Activated naive CD8-positive, alpha-beta T cell treated with anti-CD3 and anti-CD28 coated beads, Interleukin-2, amount 50 U/mL, for 16 hours (primary cell): ENCODE results near the gene MAOB.

Experiments
- DNase-seq: peaks from one replicate; pipeline ENCODE4 v3.0.0-alpha.2; 2020; ENCODE audit warnings: low read depth, low spot score

Gene MAOB

DNA sequence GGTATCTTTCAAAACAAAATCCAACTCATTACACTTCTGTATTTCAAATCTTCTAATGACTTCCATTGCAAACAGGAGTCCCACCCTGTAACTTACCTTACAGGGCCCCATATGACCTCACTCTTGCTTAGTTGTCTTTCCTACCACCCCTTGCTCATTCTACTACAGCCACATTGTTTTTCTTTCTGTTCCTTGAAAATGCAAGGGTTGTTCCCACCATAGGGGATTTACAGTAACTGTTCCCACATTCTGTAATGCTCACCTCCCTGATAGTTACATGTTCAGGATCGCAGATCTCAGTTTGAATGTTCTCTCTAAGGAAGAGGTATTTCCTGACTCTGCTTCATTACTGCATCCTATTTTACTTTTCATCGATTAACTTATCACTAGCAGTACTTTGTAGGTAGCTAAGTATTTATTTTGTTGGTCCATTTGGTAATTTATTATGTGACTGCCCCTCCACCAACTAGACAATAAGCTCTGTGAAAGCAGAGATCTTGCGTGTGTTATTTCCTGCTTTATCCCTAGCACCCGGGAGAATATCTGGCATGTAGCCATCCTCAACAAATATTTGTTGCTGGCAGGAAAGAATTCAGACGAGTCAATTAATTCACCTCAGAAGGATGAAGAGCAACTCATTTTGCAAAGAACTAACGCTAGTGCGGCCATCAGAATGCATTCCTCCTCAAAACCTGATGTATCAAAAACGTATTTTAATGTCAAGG, 21.4 kb downstream of the MAOB start:
- DNase-seq: no peak

DNA sequence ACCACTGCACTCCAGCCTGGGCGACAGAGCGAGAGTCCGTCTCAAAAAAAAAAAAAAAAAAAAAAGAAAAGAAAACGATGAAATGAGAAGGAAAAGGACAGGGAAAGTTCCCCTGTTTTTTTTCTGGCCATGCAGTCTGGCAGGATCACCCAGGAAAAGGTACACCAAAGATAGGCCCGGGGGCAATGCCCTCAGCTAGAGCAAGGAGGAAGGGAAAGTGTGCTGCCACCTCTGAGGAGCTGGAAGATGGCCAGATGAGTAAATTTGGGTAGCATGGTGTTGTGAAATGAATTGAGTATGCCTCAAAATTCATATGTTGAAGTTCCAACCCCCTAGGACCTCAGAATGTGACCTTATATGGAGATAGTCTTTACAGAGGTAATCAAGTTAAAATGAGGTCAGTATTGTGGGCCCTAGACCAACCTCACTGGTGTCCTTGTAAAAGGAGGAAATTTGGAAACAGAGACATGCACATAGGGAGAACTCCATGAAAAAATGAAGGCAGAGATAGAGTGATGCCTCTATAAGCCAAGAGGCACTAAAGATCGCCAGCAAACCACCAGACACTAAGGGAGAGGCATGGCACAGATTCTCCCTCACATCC, 28.9 kb downstream of the MAOB start:
- DNase-seq: no peak

- DNase-seq: no peak
Observed at GRCh38 chrX:43850629-43851028, 31.6 kb downstream of the MAOB start.

- no peak for DNase-seq
Observed at GRCh38 chrX:43849173-43849572, 33.1 kb downstream of the MAOB start.

GRCh38 chrX:43847352-43847751, 34.9 kb downstream of the MAOB start:
- DNase-seq: no peak

- no peak for DNase-seq
Observed at GRCh38 chrX:43846558-43846957, 35.7 kb downstream of the MAOB start.

- DNase-seq: no peak
Observed at GRCh38 chrX:43845776-43846175, 36.5 kb downstream of the MAOB start.

DNA sequence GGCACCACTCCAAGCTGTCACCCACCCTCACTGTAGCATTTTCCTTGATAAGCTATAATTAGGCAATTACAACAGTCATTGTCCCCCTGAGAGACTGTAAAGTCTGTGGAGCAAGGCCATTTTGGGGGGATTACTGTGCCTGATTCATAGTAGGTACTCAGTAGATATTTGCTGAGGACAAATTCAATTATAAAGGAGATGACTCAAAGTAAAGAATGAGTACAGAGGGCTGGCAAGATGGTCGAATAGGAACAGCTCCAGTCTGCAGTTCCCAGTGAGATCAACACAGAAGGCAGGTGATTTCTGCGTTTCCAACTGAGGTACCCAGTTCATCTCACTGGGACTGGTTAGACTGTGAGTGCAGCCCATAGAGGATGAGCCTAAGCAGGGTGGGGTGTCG, 42.0 kb downstream of the MAOB start:
- DNase-seq: no peak

DNA sequence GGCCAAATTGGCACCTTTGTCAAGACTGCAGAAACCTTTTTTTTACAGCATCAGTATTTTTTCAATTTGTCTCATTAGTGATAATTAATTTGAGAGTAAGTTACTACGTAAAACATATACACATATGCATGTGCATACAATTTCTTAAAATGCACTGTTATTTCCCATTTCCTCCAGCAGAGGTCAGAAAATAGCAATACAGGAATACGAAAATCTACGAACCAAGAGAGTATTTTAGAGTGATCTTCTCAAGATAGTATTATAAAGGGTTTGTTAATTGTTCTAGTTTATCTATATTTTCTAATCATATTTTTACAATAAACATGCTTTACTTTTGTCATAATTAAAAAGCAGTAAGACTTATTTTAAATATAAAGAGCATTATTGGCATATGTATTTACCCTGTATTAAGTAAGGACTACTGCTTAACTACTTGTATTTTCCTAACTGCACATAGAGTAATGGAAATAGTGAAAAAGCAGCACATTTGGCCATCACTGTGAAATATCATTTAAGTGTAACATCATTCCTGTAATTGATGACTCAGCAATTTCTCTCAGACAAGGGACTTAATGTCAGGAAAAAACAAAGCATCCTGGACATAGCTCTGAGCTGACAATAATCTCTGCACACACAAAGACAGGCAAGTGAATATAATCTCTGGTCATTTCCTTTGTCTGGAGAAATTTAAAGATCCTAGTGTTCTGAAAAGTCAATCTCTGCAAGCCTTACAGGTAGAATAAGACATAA, 45.6 kb downstream of the MAOB start:
- DNase-seq: no peak

GRCh38 chrX:43835559-43835958, 46.7 kb downstream of the MAOB start:
- DNase-seq: no peak

- DNase-seq: no peak
Observed at GRCh38 chrX:43827791-43828190, 54.5 kb downstream of the MAOB start.

DNA sequence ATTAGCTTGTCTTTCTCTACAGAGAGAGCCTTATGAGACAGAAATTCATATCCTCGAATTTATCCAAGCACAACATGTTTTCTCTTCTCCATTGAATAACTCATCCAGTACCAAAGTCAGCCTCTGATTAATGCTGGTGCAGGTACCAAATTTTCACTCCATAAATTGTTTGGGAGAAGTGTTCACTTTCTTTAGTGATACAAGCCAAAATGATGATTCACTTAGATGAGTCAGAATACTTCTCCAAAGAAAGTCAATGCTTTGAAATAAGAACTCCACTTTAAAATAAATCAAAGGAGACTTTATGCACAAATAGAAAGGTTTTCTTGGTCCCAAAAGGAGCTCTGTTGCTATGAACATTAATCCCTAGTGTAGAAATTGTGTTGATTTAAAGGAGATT, 60.2 kb downstream of the MAOB start:
- DNase-seq: no peak

- DNase-seq: no peak
Observed at GRCh38 chrX:43817444-43817843, 64.8 kb downstream of the MAOB start.

DNA sequence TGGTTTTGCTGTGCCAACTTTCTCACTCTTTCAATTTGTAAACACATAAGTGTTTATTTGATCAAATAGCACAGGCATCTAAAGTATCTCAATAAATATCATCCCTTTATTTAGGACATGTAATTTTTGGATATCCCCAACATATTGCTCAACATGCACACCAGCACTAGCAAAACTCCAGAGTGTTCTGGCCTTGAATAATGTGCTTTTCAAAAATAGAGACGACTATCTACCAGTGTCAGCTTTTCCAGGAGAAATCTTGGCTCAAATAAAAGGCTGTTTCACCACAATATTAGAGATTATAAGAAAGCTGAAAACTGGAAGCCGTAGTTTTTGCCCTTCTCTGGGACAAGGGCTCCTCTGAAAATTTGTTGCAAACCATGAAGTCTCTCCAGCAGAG, 67.0 kb downstream of the MAOB start:
- DNase-seq: no peak

- DNase-seq: no peak
Observed at GRCh38 chrX:43813898-43814297, 68.4 kb downstream of the MAOB start.

GRCh38 chrX:43813319-43813718, 68.9 kb downstream of the MAOB start:
- no peak for DNase-seq

GRCh38 chrX:43809463-43809862, 72.8 kb downstream of the MAOB start:
- DNase-seq: no peak

DNA sequence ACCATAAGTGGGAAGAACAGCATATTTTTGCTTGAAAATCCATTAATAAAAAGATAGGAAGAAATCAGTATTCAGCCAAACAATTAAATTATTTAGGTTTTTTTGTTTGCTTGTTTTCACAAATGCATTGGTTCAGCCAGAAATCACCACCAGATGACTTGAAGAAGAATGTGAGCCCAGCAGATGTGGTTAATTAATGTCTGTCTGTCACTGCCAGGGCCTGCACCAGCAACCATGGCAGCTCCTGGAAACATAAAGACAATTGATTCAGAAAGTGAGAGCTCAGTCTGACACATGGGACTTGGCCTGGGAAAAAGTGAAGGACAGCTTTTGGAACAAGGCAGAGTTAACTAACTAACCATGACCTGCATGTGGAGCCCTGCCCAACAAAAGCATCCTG, 74.0 kb downstream of the MAOB start:
- DNase-seq: no peak

DNA sequence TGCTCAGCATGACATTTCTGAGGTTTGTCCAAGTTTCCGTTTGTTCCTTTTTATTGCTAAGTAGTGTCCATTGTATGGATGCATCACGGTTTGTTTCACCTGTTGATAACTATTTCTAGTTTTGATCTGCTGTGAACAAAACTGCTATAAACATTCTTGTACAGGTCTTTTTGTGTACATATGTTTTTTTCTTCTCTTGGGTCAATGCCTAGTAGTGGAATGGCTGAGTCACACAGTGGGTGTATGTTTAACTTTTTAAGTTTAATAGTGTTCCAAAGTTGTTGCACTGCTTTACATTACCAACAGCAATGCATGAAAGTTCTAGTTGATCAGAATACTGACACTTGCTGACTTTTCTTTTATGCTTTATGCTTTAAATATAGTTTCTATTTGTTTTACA, 76.7 kb downstream of the MAOB start:
- DNase-seq: no peak

- no peak for DNase-seq
Observed at GRCh38 chrX:43804021-43804420, 78.2 kb downstream of the MAOB start.

GRCh38 chrX:43785930-43786591, 96.2 kb downstream of the MAOB start:
- DNase-seq: no peak

DNA sequence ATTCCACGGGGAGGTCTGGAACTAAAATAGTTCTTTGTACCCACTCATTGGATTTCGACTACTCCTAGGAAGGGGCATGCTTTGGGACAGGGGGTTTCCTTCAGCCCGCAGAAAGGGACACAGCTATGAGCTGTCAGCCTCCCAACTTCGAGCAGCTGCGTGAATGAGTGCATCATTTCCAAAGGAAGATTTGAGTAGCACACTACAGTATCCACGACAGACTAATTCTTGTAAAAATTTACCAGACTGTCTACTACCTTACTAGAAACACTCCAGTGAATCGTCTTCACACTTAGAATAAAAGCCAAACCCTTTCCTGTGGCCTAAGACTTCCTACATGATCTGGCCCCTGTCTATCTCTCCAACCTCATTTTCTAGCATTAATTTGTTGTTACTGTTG, 124.2 kb downstream of the MAOB start:
- no peak for DNase-seq
